ENCODE data around the gene FRMD5.
"Not testable (repeated sequence)": the region's sequence is repeated elsewhere in the genome, so short reads cannot be mapped to it uniquely, and the experiment has no call there.

The FRMD5 gene

GRCh38 chr15:43881245-43881644 is 313.8 kb downstream of the FRMD5 start:
- FAIRE-seq = no peak

- no peak for FAIRE-seq
Observed at GRCh38 chr15:43880406-43881194, 314.5 kb downstream of the FRMD5 start.

- FAIRE-seq = no peak
Observed at GRCh38 chr15:43879386-43880355, 315.4 kb downstream of the FRMD5 start.

- no peak for FAIRE-seq
Observed at GRCh38 chr15:43878446-43878845, 316.6 kb downstream of the FRMD5 start.

- no peak for FAIRE-seq
Observed at GRCh38 chr15:43877371-43877770, 317.7 kb downstream of the FRMD5 start.

- FAIRE-seq = no peak
Observed at GRCh38 chr15:43876872-43877271, 318.2 kb downstream of the FRMD5 start.

GRCh38 chr15:43873651-43874050 is 321.4 kb downstream of the FRMD5 start:
- no peak for FAIRE-seq

GRCh38 chr15:43872416-43873020 is 322.6 kb downstream of the FRMD5 start:
- no peak for FAIRE-seq

- no peak for FAIRE-seq
Observed at GRCh38 chr15:43871835-43872234, 323.2 kb downstream of the FRMD5 start.

- FAIRE-seq = no peak
Observed at GRCh38 chr15:43868406-43868805, 326.7 kb downstream of the FRMD5 start.

- no peak for FAIRE-seq
Observed at GRCh38 chr15:43867096-43867495, 328.0 kb downstream of the FRMD5 start.

GRCh38 chr15:43866636-43867035 is 328.4 kb downstream of the FRMD5 start:
- FAIRE-seq = not testable (repeated sequence)

GRCh38 chr15:43859546-43859945 is 335.5 kb downstream of the FRMD5 start:
- FAIRE-seq = no peak

GRCh38 chr15:43854801-43855200 is 340.3 kb downstream of the FRMD5 start:
- no peak for FAIRE-seq

- FAIRE-seq = no peak
Observed at GRCh38 chr15:43852607-43853006, 342.5 kb downstream of the FRMD5 start.

GRCh38 chr15:43851251-43851650 is 343.8 kb downstream of the FRMD5 start:
- FAIRE-seq = no peak

- no peak for FAIRE-seq
Observed at GRCh38 chr15:43845421-43845820, 349.6 kb downstream of the FRMD5 start.

GRCh38 chr15:43832485-43832884 is 362.6 kb downstream of the FRMD5 start:
- FAIRE-seq = not testable (repeated sequence)

GRCh38 chr15:43831519-43832052 is 363.5 kb downstream of the FRMD5 start:
- not testable (repeated sequence) for FAIRE-seq

- not testable (repeated sequence) for FAIRE-seq
Observed at GRCh38 chr15:43830691-43831275, 364.3 kb downstream of the FRMD5 start.

- not testable (repeated sequence) for FAIRE-seq
Observed at GRCh38 chr15:43829951-43830540, 365.0 kb downstream of the FRMD5 start.

- no peak for FAIRE-seq
Observed at GRCh38 chr15:43828061-43828657, 366.9 kb downstream of the FRMD5 start.
